IPS-15b (cell line): ENCODE results near the gene SLFN12L.
"Not testable (repeated sequence)": the region's sequence is repeated elsewhere in the genome, so short reads cannot be mapped to it uniquely, and the experiment has no call there.

ENCODE experiments used
- H3K27me3 ChIP-seq: one replicate; pipeline ENCODE4 v1.6.1; 2013; ENCODE audit warnings: low read length; ENCODE audit not compliant: control insufficient read depth, insufficient read depth
- H3K36me3 ChIP-seq: one replicate; pipeline ENCODE4 v1.6.1; 2013; ENCODE audit warnings: low read length; ENCODE audit not compliant: control insufficient read depth, insufficient read depth
- H3K4me1 ChIP-seq: one replicate; pipeline ENCODE4 v1.6.1; 2013; ENCODE audit warnings: mild to moderate bottlenecking, low read length; ENCODE audit not compliant: control insufficient read depth, insufficient read depth
- H3K4me3 ChIP-seq: one replicate; pipeline ENCODE4 v1.5.1; 2013; ENCODE audit warnings: low read depth, low read length
- H3K9ac ChIP-seq: one replicate; pipeline ENCODE4 v1.6.1; 2013; ENCODE audit warnings: low read depth, mild to moderate bottlenecking, low read length
- H3K9me3 ChIP-seq: one replicate; pipeline ENCODE4 v1.6.1; 2013; ENCODE audit warnings: mild to moderate bottlenecking, low read length; ENCODE audit not compliant: control insufficient read depth, insufficient read depth

The SLFN12L gene

GRCh38 chr17:35540589-35541404 lies 3.3 kb upstream of the SLFN12L start:
- Histone ChIP-seq H3K9me3 (no peaks in the 10 kb centered on the region), H3K36me3 (no peaks in the 10 kb centered on the region), H3K27me3 (peaks cover 3% of the 10 kb centered on the region), H3K4me3 (no peak overlapping the region), H3K4me1 (no peaks in the 10 kb centered on the region), H3K9ac (no peak overlapping the region)

GRCh38 chr17:35539659-35540026 lies 2.2 kb upstream of the SLFN12L start:
- Histone ChIP-seq H3K9ac (no peak overlapping the region), H3K4me1 (no peaks in the 10 kb centered on the region), H3K9me3 (no peaks in the 10 kb centered on the region), H3K4me3 (no peak overlapping the region), H3K27me3 (peaks cover 3% of the 10 kb centered on the region), H3K36me3 (no peaks in the 10 kb centered on the region)

GRCh38 chr17:35536664-35537171 lies 760 bp downstream of the SLFN12L start:
- Histone ChIP-seq H3K4me3 (no peak overlapping the region), H3K9ac (no peak overlapping the region)

GRCh38 chr17:35535406-35535805 lies 2.1 kb downstream of the SLFN12L start:
- H3K9me3 ChIP-seq, H3K9ac ChIP-seq, H3K4me1 ChIP-seq, H3K4me3 ChIP-seq, H3K36me3 ChIP-seq, H3K27me3 ChIP-seq: not testable (repeated sequence)

More at GRCh38 chr17:35536664-35537171, 760 bp downstream of the SLFN12L start:
- no peaks in the 10 kb centered on the region for H3K9me3 ChIP-seq
- H3K27me3 ChIP-seq = peaks cover 6% of the 10 kb centered on the region
- H3K36me3 ChIP-seq = no peaks in the 10 kb centered on the region
- no peaks in the 10 kb centered on the region for H3K4me1 ChIP-seq

GRCh38 chr17:35534576-35535093 lies 2.8 kb downstream of the SLFN12L start:
- Histone ChIP-seq H3K27me3 (peaks cover 4% of the 10 kb centered on the region), H3K36me3 (no peaks in the 10 kb centered on the region), H3K9me3 (no peaks in the 10 kb centered on the region), H3K9ac (no peak overlapping the region), H3K4me1 (no peaks in the 10 kb centered on the region), H3K4me3 (no peak overlapping the region)

GRCh38 chr17:35531160-35531559 lies 6.3 kb downstream of the SLFN12L start:
- Histone ChIP-seq H3K9ac (no peak overlapping the region), H3K36me3 (no peaks in the 10 kb centered on the region), H3K9me3 (no peaks in the 10 kb centered on the region), H3K27me3 (peaks cover 4% of the 10 kb centered on the region), H3K4me3 (no peak overlapping the region), H3K4me1 (no peaks in the 10 kb centered on the region)

- Histone ChIP-seq H3K9ac (no peak overlapping the region), H3K36me3 (no peaks in the 10 kb centered on the region), H3K27me3 (peaks cover 4% of the 10 kb centered on the region), H3K4me1 (no peaks in the 10 kb centered on the region), H3K9me3 (no peaks in the 10 kb centered on the region), H3K4me3 (no peak overlapping the region)
Measured at GRCh38 chr17:35529866-35530265, 7.6 kb downstream of the SLFN12L start.

- H3K27me3 ChIP-seq, H3K9me3 ChIP-seq, H3K36me3 ChIP-seq, H3K4me3 ChIP-seq, H3K9ac ChIP-seq, H3K4me1 ChIP-seq: not testable (repeated sequence)
Measured at GRCh38 chr17:35529326-35529725, 8.2 kb downstream of the SLFN12L start.

GRCh38 chr17:35523296-35523695 lies 14.2 kb downstream of the SLFN12L start:
- no peaks in the 10 kb centered on the region for H3K36me3 ChIP-seq
- H3K9ac ChIP-seq = no peak overlapping the region
- H3K4me3 ChIP-seq = no peak overlapping the region
- peaks cover 2% of the 10 kb centered on the region for H3K4me1 ChIP-seq
- peaks cover 4% of the 10 kb centered on the region for H3K27me3 ChIP-seq
- no peaks in the 10 kb centered on the region for H3K9me3 ChIP-seq

- not testable (repeated sequence) for H3K4me1 ChIP-seq, H3K9ac ChIP-seq
Measured at GRCh38 chr17:35521654-35522256, 15.7 kb downstream of the SLFN12L start.

GRCh38 chr17:35521150-35521549 lies 16.3 kb downstream of the SLFN12L start:
- no peak overlapping the region for H3K9ac ChIP-seq
- H3K27me3 ChIP-seq = peaks cover 7% of the 10 kb centered on the region
- H3K9me3 ChIP-seq = no peaks in the 10 kb centered on the region
- H3K36me3 ChIP-seq = no peaks in the 10 kb centered on the region
- H3K4me3 ChIP-seq = no peak overlapping the region
- peaks cover 2% of the 10 kb centered on the region for H3K4me1 ChIP-seq

More at GRCh38 chr17:35521654-35522256, 15.7 kb downstream of the SLFN12L start:
- not testable (repeated sequence) for H3K9me3 ChIP-seq, H3K27me3 ChIP-seq, H3K4me3 ChIP-seq, H3K36me3 ChIP-seq
